CD1c-positive myeloid dendritic cell (primary cell): ENCODE data around the gene GPC6.

Source experiments
- DNase-seq: peaks from one replicate; pipeline ENCODE4 v3.0.0-alpha.2; 2016; ENCODE audit errors: extremely low spot score

GPC6 gene

GRCh38 chr13:93736909-93737308 is 510.3 kb downstream of the GPC6 start:
- DNase-seq: no peak

- DNase-seq: no peak
Observed at GRCh38 chr13:93740334-93740733, 513.7 kb downstream of the GPC6 start.

GRCh38 chr13:93744033-93744432 is 517.4 kb downstream of the GPC6 start:
- no peak for DNase-seq

GRCh38 chr13:93744886-93745285 is 518.3 kb downstream of the GPC6 start:
- no peak for DNase-seq

- DNase-seq: no peak
Observed at GRCh38 chr13:93745884-93746283, 519.3 kb downstream of the GPC6 start.

- no peak for DNase-seq
Observed at GRCh38 chr13:93746589-93746988, 520.0 kb downstream of the GPC6 start.

GRCh38 chr13:93750676-93751075 is 524.1 kb downstream of the GPC6 start:
- no peak for DNase-seq

GRCh38 chr13:93751117-93751516 is 524.5 kb downstream of the GPC6 start:
- no peak for DNase-seq

GRCh38 chr13:93752541-93752940 is 525.9 kb downstream of the GPC6 start:
- no peak for DNase-seq

GRCh38 chr13:93753639-93754038 is 527.0 kb downstream of the GPC6 start:
- DNase-seq: no peak

- no peak for DNase-seq
Observed at GRCh38 chr13:93755341-93755740, 528.7 kb downstream of the GPC6 start.

- DNase-seq: no peak
Observed at GRCh38 chr13:93758575-93758974, 532.0 kb downstream of the GPC6 start.

GRCh38 chr13:93762708-93763426 is 536.3 kb downstream of the GPC6 start:
- DNase-seq: no peak

GRCh38 chr13:93765062-93765461 is 538.5 kb downstream of the GPC6 start:
- DNase-seq: no peak

- no peak for DNase-seq
Observed at GRCh38 chr13:93765811-93766210, 539.2 kb downstream of the GPC6 start.

GRCh38 chr13:93766719-93767118 is 540.1 kb downstream of the GPC6 start:
- DNase-seq: no peak

GRCh38 chr13:93767180-93767916 is 540.7 kb downstream of the GPC6 start:
- DNase-seq: no peak

GRCh38 chr13:93767917-93768409 is 541.4 kb downstream of the GPC6 start:
- DNase-seq: no peak

- no peak for DNase-seq
Observed at GRCh38 chr13:93769101-93769500, 542.5 kb downstream of the GPC6 start.

- DNase-seq: no peak
Observed at GRCh38 chr13:93769607-93770006, 543.0 kb downstream of the GPC6 start.

GRCh38 chr13:93771227-93771626 is 544.6 kb downstream of the GPC6 start:
- DNase-seq: no peak

- no peak for DNase-seq
Observed at GRCh38 chr13:93771782-93772181, 545.2 kb downstream of the GPC6 start.

- DNase-seq: no peak
Observed at GRCh38 chr13:93774506-93774905, 547.9 kb downstream of the GPC6 start.
